ENCODE measurements around the gene DSG4.

DSG4 gene

GRCh38 chr18:31393286-31393685, 16.7 kb downstream of the DSG4 start:
- TF ChIP-seq TAF1 (IDR thresholded peaks at IDR 0.05; ENCODE audit: borderline replicate concordance, low read depth, low read length) (no peak), POLR2A (IDR thresholded peaks at IDR 0.05; ENCODE audit: low read depth, low read length) (no peak), POLR2AphosphoS5 (IDR thresholded peaks at IDR 0.05; ENCODE audit: low read depth, low read length) (no peak)
- FAIRE-seq: no peak
- DNase-seq (ENCODE audit: insufficient read length): no peak

- FAIRE-seq (no peak), DNase-seq (ENCODE audit: insufficient read length) (no peak)
- no peak for TF ChIP-seq TAF1 (IDR thresholded peaks at IDR 0.05; ENCODE audit: borderline replicate concordance, low read depth, low read length)
Measured at GRCh38 chr18:31396796-31397612, 20.4 kb downstream of the DSG4 start.

DNA sequence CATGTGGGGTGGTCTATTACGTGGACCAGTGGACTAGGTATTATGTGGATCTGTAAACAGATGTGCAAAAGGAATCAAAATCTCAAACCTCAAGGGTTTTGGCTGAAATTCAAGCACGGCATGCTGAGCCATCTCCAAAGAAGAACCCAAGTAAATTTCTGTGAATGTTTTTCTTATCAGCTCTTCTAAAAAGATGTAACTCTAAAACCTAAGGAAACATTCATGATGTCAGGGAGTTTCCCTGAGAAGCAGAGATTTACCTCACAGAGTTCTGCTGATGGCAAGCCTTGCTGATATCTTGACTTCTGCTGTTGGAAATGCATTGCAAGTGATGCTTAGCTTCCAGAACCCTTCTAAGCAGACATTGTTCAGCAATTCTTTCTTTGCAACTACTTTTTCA, 21.6 kb downstream of the DSG4 start:
- TF ChIP-seq TAF1 (IDR thresholded peaks at IDR 0.05; ENCODE audit: borderline replicate concordance, low read depth, low read length) (no peak), POLR2A (IDR thresholded peaks at IDR 0.05; ENCODE audit: low read depth, low read length) (no peak), POLR2AphosphoS5 (IDR thresholded peaks at IDR 0.05; ENCODE audit: low read depth, low read length) (no peak)

DNA sequence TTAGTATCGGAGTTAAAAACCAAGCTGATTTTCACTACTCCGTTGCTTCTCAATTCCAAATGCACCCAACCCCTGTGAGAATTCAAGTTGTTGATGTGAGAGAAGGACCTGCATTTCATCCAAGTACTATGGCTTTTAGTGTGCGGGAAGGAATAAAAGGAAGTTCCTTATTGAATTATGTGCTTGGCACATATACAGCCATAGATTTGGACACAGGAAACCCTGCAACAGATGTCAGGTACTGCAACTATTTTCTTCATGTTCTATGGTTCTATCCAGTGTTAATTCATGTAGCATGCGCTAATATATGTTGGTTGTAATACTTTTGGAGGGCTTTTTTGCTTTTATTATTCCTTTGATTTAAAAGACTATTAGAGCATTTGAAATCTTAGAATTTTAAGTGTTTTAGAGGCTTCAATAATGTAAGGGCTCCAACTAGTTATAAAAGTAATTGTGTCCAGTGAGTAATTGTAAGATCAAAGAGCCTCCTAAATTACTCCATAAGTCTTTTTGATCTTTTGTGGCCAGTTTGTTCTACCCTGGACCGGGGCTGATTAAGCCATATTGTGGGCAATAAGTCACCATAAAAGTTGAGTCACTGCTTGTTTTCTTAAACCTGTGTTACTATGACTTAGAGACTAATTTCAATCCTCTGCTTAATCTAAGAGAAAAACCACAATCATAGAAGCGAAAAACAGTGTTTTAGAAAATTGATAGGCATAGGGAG, 22.9 kb downstream of the DSG4 start:
- FAIRE-seq (peak; percentile 75), DNase-seq (ENCODE audit: insufficient read length) (no peak)
- TF ChIP-seq POLR2AphosphoS5 (IDR thresholded peaks at IDR 0.05; ENCODE audit: low read depth, low read length): no peak
- TF ChIP-seq TAF1 (IDR thresholded peaks at IDR 0.05; ENCODE audit: borderline replicate concordance, low read depth, low read length): no peak
- no peak for TF ChIP-seq POLR2A (IDR thresholded peaks at IDR 0.05; ENCODE audit: low read depth, low read length)

More for the DNA sequence above, 21.6 kb downstream of the DSG4 start:
- no peak for DNase-seq (ENCODE audit: insufficient read length)
- no peak for FAIRE-seq

DNA sequence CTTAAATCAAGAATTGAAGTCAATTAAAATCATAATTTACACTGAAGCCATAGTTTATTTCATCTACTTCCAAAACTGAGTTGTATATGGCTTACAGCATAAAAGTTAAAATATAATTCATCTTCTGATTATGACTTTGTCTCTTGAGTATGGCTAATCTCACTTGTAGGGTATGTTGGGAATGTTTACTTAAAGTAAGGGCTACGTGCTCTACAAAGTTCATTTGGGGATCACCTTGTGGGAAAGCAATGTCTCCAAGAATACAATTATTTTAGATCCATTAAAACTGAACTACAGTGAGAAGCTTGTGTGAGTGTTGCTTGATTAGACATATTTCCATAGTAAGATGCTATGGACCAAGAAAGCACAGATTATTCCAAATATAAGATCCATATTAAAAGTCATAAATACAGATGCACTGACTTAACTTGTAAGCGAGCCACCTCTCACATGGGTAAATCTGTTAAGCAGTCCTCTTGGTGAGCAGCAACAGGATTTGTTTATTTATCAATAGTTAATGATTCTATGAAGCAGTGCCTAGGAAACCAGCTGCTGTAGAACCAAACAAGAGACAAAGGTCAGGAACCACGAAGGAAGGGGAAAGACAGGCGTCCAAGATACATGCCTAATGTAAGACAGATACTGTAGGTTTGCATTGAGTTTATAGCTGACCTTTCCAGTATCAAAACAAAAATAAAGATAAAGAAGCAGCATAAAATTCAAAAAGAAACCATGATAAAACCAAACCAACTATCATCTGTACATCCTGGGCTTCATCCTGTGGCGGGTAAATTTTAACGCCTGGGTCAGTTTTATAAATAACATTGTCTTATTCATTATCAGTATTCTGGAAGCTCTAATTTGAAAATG, 24.8 kb downstream of the DSG4 start:
- no peak for DNase-seq (ENCODE audit: insufficient read length)
- no peak for TF ChIP-seq TAF1 (IDR thresholded peaks at IDR 0.05; ENCODE audit: borderline replicate concordance, low read depth, low read length)
- no peak for TF ChIP-seq POLR2A (IDR thresholded peaks at IDR 0.05; ENCODE audit: low read depth, low read length)
- TF ChIP-seq POLR2AphosphoS5 (IDR thresholded peaks at IDR 0.05; ENCODE audit: low read depth, low read length): no peak
- no peak for FAIRE-seq

DNA sequence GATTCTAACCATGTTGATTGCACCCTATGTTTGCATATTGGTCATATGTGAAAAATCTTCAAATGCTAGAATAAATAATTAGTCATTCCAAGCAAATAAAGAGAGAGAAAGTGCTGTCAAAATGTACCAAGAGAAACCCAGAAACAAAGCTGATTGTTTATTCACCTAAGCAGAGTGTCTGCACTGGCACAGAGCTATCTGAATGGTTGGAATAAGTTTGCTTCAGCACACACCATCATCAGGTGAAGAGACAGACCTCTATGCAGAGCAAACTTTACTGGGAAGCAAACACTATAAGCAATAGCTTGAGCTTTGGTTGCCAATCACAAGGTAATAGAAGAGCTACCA, 25.4 kb downstream of the DSG4 start:
- DNase-seq (ENCODE audit: insufficient read length) (no peak), FAIRE-seq (no peak)

GRCh38 chr18:31403409-31403808, 26.8 kb downstream of the DSG4 start:
- no peak for DNase-seq (ENCODE audit: insufficient read length)
- TF ChIP-seq TAF1 (IDR thresholded peaks at IDR 0.05; ENCODE audit: borderline replicate concordance, low read depth, low read length) (no peak), POLR2A (IDR thresholded peaks at IDR 0.05; ENCODE audit: low read depth, low read length) (no peak), POLR2AphosphoS5 (IDR thresholded peaks at IDR 0.05; ENCODE audit: low read depth, low read length) (no peak)
- no peak for FAIRE-seq

More for the DNA sequence above, 25.4 kb downstream of the DSG4 start:
- TF ChIP-seq TAF1 (IDR thresholded peaks at IDR 0.05; ENCODE audit: borderline replicate concordance, low read depth, low read length) (no peak), POLR2A (IDR thresholded peaks at IDR 0.05; ENCODE audit: low read depth, low read length) (no peak), POLR2AphosphoS5 (IDR thresholded peaks at IDR 0.05; ENCODE audit: low read depth, low read length) (no peak)

- DNase-seq (ENCODE audit: insufficient read length) (no peak), FAIRE-seq (peak; percentile 77)
- TF ChIP-seq TAF1 (IDR thresholded peaks at IDR 0.05; ENCODE audit: borderline replicate concordance, low read depth, low read length): no peak
Measured at GRCh38 chr18:31407649-31408048, 31.1 kb downstream of the DSG4 start.

GRCh38 chr18:31409276-31409675, 32.7 kb downstream of the DSG4 start:
- FAIRE-seq: peak; percentile 74
- TF ChIP-seq POLR2AphosphoS5 (IDR thresholded peaks at IDR 0.05; ENCODE audit: low read depth, low read length): no peak
- no peak for TF ChIP-seq TAF1 (IDR thresholded peaks at IDR 0.05; ENCODE audit: borderline replicate concordance, low read depth, low read length)
- TF ChIP-seq POLR2A (IDR thresholded peaks at IDR 0.05; ENCODE audit: low read depth, low read length): no peak
- DNase-seq (ENCODE audit: insufficient read length): no peak

DNA sequence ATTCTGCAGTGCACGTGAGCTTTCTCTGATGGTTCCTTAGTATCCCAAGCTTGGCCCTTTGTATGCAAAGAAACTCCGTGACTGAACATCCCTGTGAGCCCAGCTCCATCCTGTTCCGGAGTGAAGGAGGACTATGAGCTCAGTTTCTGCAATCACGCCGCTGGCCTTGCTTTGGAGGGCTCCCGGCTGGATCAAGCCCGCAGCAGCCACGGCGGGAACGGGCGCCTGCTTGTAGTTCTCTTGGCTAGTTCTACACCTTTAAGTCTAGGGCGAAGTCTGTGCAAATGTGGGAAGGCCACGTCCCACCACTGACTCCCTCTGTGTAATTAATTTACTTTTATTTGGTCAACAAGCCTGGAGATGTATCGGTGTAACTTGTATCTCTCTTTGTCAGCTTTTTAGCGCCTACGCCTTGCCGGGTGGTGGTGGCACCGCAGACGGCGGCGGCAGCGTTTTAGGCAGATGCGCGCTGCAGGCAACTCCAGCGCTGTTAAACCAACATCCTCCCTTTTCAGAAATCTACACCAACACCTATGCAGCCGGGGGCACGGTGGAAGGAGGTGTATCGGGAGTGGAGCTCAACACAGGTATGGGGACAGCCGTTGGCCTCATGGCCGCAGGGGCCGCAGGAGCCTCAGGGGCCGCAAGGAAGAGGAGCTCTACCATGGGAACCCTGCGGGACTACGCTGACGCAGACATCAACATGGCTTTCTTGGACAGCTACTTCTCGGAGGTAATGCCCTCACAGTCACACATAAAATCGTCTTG, 34.3 kb downstream of the DSG4 start:
- FAIRE-seq (no peak), DNase-seq (ENCODE audit: insufficient read length) (no peak)
- no peak for TF ChIP-seq POLR2AphosphoS5 (IDR thresholded peaks at IDR 0.05; ENCODE audit: low read depth, low read length)
- no peak for TF ChIP-seq TAF1 (IDR thresholded peaks at IDR 0.05; ENCODE audit: borderline replicate concordance, low read depth, low read length)
- TF ChIP-seq POLR2A (IDR thresholded peaks at IDR 0.05; ENCODE audit: low read depth, low read length): no peak

DNA sequence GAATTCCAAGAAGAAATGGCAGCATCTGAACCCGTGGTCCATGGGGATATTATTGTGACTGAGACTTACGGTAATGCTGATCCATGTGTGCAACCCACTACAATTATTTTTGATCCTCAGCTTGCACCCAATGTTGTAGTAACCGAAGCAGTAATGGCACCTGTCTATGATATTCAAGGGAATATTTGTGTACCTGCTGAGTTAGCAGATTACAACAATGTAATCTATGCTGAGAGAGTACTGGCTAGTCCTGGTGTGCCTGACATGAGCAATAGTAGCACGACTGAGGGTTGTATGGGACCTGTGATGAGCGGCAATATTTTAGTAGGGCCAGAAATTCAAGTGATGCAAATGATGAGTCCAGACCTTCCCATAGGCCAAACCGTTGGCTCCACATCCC, 36.6 kb downstream of the DSG4 start:
- DNase-seq (ENCODE audit: insufficient read length) (no peak), FAIRE-seq (no peak)
- no peak for TF ChIP-seq POLR2AphosphoS5 (IDR thresholded peaks at IDR 0.05; ENCODE audit: low read depth, low read length)
- TF ChIP-seq POLR2A (IDR thresholded peaks at IDR 0.05; ENCODE audit: low read depth, low read length): no peak
- TF ChIP-seq TAF1 (IDR thresholded peaks at IDR 0.05; ENCODE audit: borderline replicate concordance, low read depth, low read length): no peak

Measured in GM12892 (cell line).